Astrocyte of the spinal cord (primary cell): ENCODE data around the gene IMPDH1.

Source experiments
- DNase-seq: peaks from one replicate; pipeline ENCODE4 v3.0.0; 2011; ENCODE audit warnings: low read depth, low spot score
- H3K4me3 ChIP-seq: 2 replicates; pipeline ENCODE4 v1.5.1; 2011; ENCODE audit warnings: low read depth, mild to moderate bottlenecking, low read length, moderate library complexity
- CTCF ChIP-seq: IDR thresholded peaks from 2 replicates; pipeline ENCODE4 v1.5.1; 2012; ENCODE audit warnings: low read depth, mild to moderate bottlenecking, low read length, inconsistent platforms
- in situ Hi-C: cut with HindIII; loops from 2 replicates; pipeline ENCODE4 v1.10.0; 2017; ENCODE audit warnings: low sequenced_read_pairs

The IMPDH1 gene

GRCh38 chr7:128383776-128384175 lies 26.0 kb downstream of the IMPDH1 start:
- in situ Hi-C loops: no loop called here
- DNase-seq: no peak
- TF ChIP-seq CTCF: no peak
- no peak overlapping the region for H3K4me3 ChIP-seq

GRCh38 chr7:128381161-128381821 lies 28.5 kb downstream of the IMPDH1 start:
- H3K4me3 ChIP-seq: no peak overlapping the region
- in situ Hi-C loops: no loop called here
- TF ChIP-seq CTCF: peak; percentile 70
- DNase-seq: no peak

GRCh38 chr7:128380483-128381106 lies 29.2 kb downstream of the IMPDH1 start:
- no peak for DNase-seq
- in situ Hi-C loops: no loop called here
- H3K4me3 ChIP-seq: no peak overlapping the region
- TF ChIP-seq CTCF: no peak

- no peak overlapping the region for H3K4me3 ChIP-seq
- in situ Hi-C loops: no loop called here
- DNase-seq: no peak
- TF ChIP-seq CTCF: no peak
Measured at GRCh38 chr7:128379900-128380479, 29.8 kb downstream of the IMPDH1 start.

GRCh38 chr7:128378637-128379036 lies 31.1 kb downstream of the IMPDH1 start:
- in situ Hi-C loops: no loop called here
- TF ChIP-seq CTCF: no peak
- H3K4me3 ChIP-seq: no peak overlapping the region
- no peak for DNase-seq

GRCh38 chr7:128376077-128376476 lies 33.7 kb downstream of the IMPDH1 start:
- H3K4me3 ChIP-seq: no peak overlapping the region
- in situ Hi-C loops: no loop called here
- TF ChIP-seq CTCF: no peak
- no peak for DNase-seq
